Measurements from ENCODE around the gene THYN1. TPM values are rescaled to one million over a fixed set of nuclear protein-coding genes. Genes with fewer than 3 reads are reported as not detected.

THYN1 gene
- total and polyA plus RNA-seq, 4 donors = 22.1 to 34.3 (median 26.0) TPM

GRCh38 chr11:134288486-134288885 lies 35.3 kb upstream of the THYN1 start:
- H3K4me1 ChIP-seq (ENCODE audit: control insufficient read depth in 4 of 4, insufficient read depth in 4 of 4, low read length in 3 of 4) = no peaks in the 10 kb centered on the region
- no peak overlapping the region for H3K9ac ChIP-seq (ENCODE audit: low read depth in 1 of 2, low read length in 2 of 2)
- no peak overlapping the region for H3K27ac ChIP-seq (ENCODE audit: low read depth in 1 of 2, low read length in 2 of 2)
- 94% methylated on average over 13 of the region's 13 CpGs for WGBS
- TF ChIP-seq ZBTB33 (IDR thresholded peaks at IDR 0.05) = no peak
- no peak for TF ChIP-seq FOXA1 (IDR thresholded peaks at IDR 0.05)
- no peak for TF ChIP-seq RAD21 (IDR thresholded peaks at IDR 0.05)
- TF ChIP-seq REST (IDR thresholded peaks at IDR 0.05) = no peak
- TF ChIP-seq SP1 (IDR thresholded peaks at IDR 0.05) = no peak
- TF ChIP-seq EGR1 (IDR thresholded peaks at IDR 0.05; ENCODE audit: low read depth in 2 of 2) = no peak
- no peak for TF ChIP-seq HNF4G (IDR thresholded peaks at IDR 0.05)
- TF ChIP-seq GABPA (IDR thresholded peaks at IDR 0.05 in 1 of 2, conservative IDR thresholded peaks at IDR 0.05 in 1 of 2) = no peak
- no peak for TF ChIP-seq FOXA2 (IDR thresholded peaks at IDR 0.05)
- no peak for TF ChIP-seq RXRA (IDR thresholded peaks at IDR 0.05)
- no peak for TF ChIP-seq HNF4A (conservative IDR thresholded peaks at IDR 0.05)
- no peak for TF ChIP-seq JUND (IDR thresholded peaks at IDR 0.05)
- TF ChIP-seq NR2F2 (IDR thresholded peaks at IDR 0.05) = no peak
- no peak for TF ChIP-seq YY1 (IDR thresholded peaks at IDR 0.05)
- TF ChIP-seq MAX (IDR thresholded peaks at IDR 0.05) = no peak
- no peak for TF ChIP-seq CTCF (IDR thresholded peaks at IDR 0.05; ENCODE audit: low read depth, low read length, missing input control)
- TF ChIP-seq ATF3 (IDR thresholded peaks at IDR 0.05) = no peak
- TF ChIP-seq TAF1 (conservative IDR thresholded peaks at IDR 0.05) = no peak
- H3K4me3 ChIP-seq (ENCODE audit: low read depth in 1 of 3, low read length in 3 of 3) = no peak overlapping the region
- H3K36me3 ChIP-seq (ENCODE audit: control insufficient read depth in 4 of 4, insufficient read depth in 3 of 4, low read depth in 1 of 4, low read length in 3 of 4) = no peaks in the 10 kb centered on the region
- no peak for DNase-seq (ENCODE audit: low spot score)
- peaks cover 0 to under 1% (median 0%) of the 10 kb centered on the region in 4 donors for H3K27me3 ChIP-seq (ENCODE audit: control insufficient read depth in 4 of 4, insufficient read depth in 4 of 4, low read length in 3 of 4)
- no peaks in the 10 kb centered on the region for H3K9me3 ChIP-seq (ENCODE audit: control insufficient read depth in 4 of 4, low read length in 3 of 4)

All from liver (tissue), 9 donors.